ENCODE measurements around the gene VPS35L.

- no peak for TF ChIP-seq CTCF (IDR thresholded peaks at IDR 0.05; ENCODE audit: poor library complexity)
- TF ChIP-seq EZH2phosphoT487 (IDR thresholded peaks at IDR 0.05; ENCODE audit: low read depth, severe bottlenecking, unreplicated experiment), result no peak
- no peak for TF ChIP-seq EZH2 (IDR thresholded peaks at IDR 0.05; ENCODE audit: borderline replicate concordance)
Observed at GRCh38 chr16:19733551-19733950, 178.0 kb downstream of the VPS35L start.

Data from hepatocyte (in vitro differentiated cells).